Activated naive CD8-positive, alpha-beta T cell (primary cell): Measurements from ENCODE around the gene FAM219A.

Source experiments
- H3K27ac Mint-ChIP-seq: one replicate; pipeline ENCODE4 v1.8.0; 2021; ENCODE audit warnings: mixed read lengths
- H3K27me3 Mint-ChIP-seq: one replicate; pipeline ENCODE4 v1.8.0; 2021; ENCODE audit warnings: mixed read lengths
- H3K36me3 Mint-ChIP-seq: one replicate; pipeline ENCODE4 v1.8.0; 2021; ENCODE audit warnings: mixed read lengths
- H3K4me1 Mint-ChIP-seq: one replicate; pipeline ENCODE4 v1.8.0; 2021; ENCODE audit warnings: low read depth, mixed read lengths
- H3K4me3 Mint-ChIP-seq: one replicate; pipeline ENCODE4 v1.8.0; 2021; ENCODE audit warnings: mild to moderate bottlenecking, mixed read lengths
- H3K9me3 Mint-ChIP-seq: one replicate; pipeline ENCODE4 v1.8.0; 2021; ENCODE audit warnings: low read depth, mixed read lengths

Gene FAM219A

GRCh38 chr9:34384368-34385165, 73.8 kb downstream of the FAM219A start:
- H3K27ac Mint-ChIP-seq: no peak overlapping the region
- H3K4me1 Mint-ChIP-seq: peaks cover 14% of the 10 kb centered on the region
- no peaks in the 10 kb centered on the region for H3K9me3 Mint-ChIP-seq
- peaks cover 2% of the 10 kb centered on the region for H3K36me3 Mint-ChIP-seq
- H3K27me3 Mint-ChIP-seq: no peaks in the 10 kb centered on the region
- no peak overlapping the region for H3K4me3 Mint-ChIP-seq

GRCh38 chr9:34383904-34384303, 74.5 kb downstream of the FAM219A start:
- Mint-ChIP-seq H3K9me3 (no peaks in the 10 kb centered on the region), H3K4me1 (peaks cover 19% of the 10 kb centered on the region), H3K27me3 (no peaks in the 10 kb centered on the region), H3K27ac (no peak overlapping the region), H3K36me3 (peaks cover 2% of the 10 kb centered on the region), H3K4me3 (no peak overlapping the region)

- Mint-ChIP-seq H3K27me3 (no peaks in the 10 kb centered on the region), H3K9me3 (no peaks in the 10 kb centered on the region), H3K4me3 (no peak overlapping the region), H3K27ac (no peak overlapping the region), H3K36me3 (no peaks in the 10 kb centered on the region), H3K4me1 (peaks cover 26% of the 10 kb centered on the region)
These were observed 75.5 kb downstream of the FAM219A start for GRCh38 chr9:34382879-34383278.

- Mint-ChIP-seq H3K9me3 (no peaks in the 10 kb centered on the region), H3K27ac (no peak overlapping the region), H3K4me1 (peaks cover 28% of the 10 kb centered on the region), H3K4me3 (peak overlapping the region; percentile 87), H3K27me3 (no peaks in the 10 kb centered on the region), H3K36me3 (no peaks in the 10 kb centered on the region)
These were observed 76.3 kb downstream of the FAM219A start for GRCh38 chr9:34382054-34382453.

GRCh38 chr9:34381323-34381722, 77.0 kb downstream of the FAM219A start:
- Mint-ChIP-seq H3K36me3 (no peaks in the 10 kb centered on the region), H3K4me3 (peak overlapping the region; percentile 87), H3K9me3 (no peaks in the 10 kb centered on the region), H3K27ac (no peak overlapping the region), H3K27me3 (no peaks in the 10 kb centered on the region), H3K4me1 (peaks cover 31% of the 10 kb centered on the region)

GRCh38 chr9:34380511-34381315, 77.7 kb downstream of the FAM219A start:
- Mint-ChIP-seq H3K36me3 (no peaks in the 10 kb centered on the region), H3K9me3 (no peaks in the 10 kb centered on the region), H3K4me3 (peak overlapping the region; percentile 87), H3K27me3 (no peaks in the 10 kb centered on the region), H3K4me1 (peaks cover 37% of the 10 kb centered on the region), H3K27ac (peak overlapping the region; percentile 28)

GRCh38 chr9:34380034-34380510, 78.3 kb downstream of the FAM219A start:
- Mint-ChIP-seq H3K4me1 (peaks cover 41% of the 10 kb centered on the region), H3K36me3 (no peaks in the 10 kb centered on the region), H3K9me3 (no peaks in the 10 kb centered on the region), H3K27me3 (no peaks in the 10 kb centered on the region), H3K27ac (peak overlapping the region; percentile 28), H3K4me3 (peak overlapping the region; percentile 87)

- H3K27ac Mint-ChIP-seq: peak overlapping the region; percentile 0
- H3K4me1 Mint-ChIP-seq: peaks cover 41% of the 10 kb centered on the region
- H3K9me3 Mint-ChIP-seq: no peaks in the 10 kb centered on the region
- H3K27me3 Mint-ChIP-seq: no peaks in the 10 kb centered on the region
- peak overlapping the region; percentile 87 for H3K4me3 Mint-ChIP-seq
- no peaks in the 10 kb centered on the region for H3K36me3 Mint-ChIP-seq
These were observed 78.9 kb downstream of the FAM219A start for GRCh38 chr9:34379334-34380033.

GRCh38 chr9:34378376-34379060, 79.9 kb downstream of the FAM219A start:
- Mint-ChIP-seq H3K27me3 (no peaks in the 10 kb centered on the region), H3K4me3 (peak overlapping the region; percentile 60), H3K27ac (no peak overlapping the region), H3K9me3 (no peaks in the 10 kb centered on the region), H3K4me1 (peaks cover 41% of the 10 kb centered on the region), H3K36me3 (no peaks in the 10 kb centered on the region)

- Mint-ChIP-seq H3K36me3 (no peaks in the 10 kb centered on the region), H3K27me3 (no peaks in the 10 kb centered on the region), H3K4me1 (peaks cover 41% of the 10 kb centered on the region), H3K27ac (no peak overlapping the region), H3K9me3 (no peaks in the 10 kb centered on the region), H3K4me3 (peak overlapping the region; percentile 92)
These were observed 81.0 kb downstream of the FAM219A start for GRCh38 chr9:34377404-34377746.

GRCh38 chr9:34376596-34377403, 81.6 kb downstream of the FAM219A start, which contains the start of gene MYORG:
TSS of gene MYORG (minus strand) at chr9:34376898. CDS start at chr9:34372943, 3,955 bp downstream.
- H3K27me3 Mint-ChIP-seq: no peaks in the 10 kb centered on the region
- H3K4me3 Mint-ChIP-seq: peak within 1 kb of the TSS; percentile 92
- H3K4me1 Mint-ChIP-seq: peaks cover 41% of the 10 kb centered on the region
- H3K9me3 Mint-ChIP-seq: no peaks in the 10 kb centered on the region
- no peaks in the 10 kb centered on the region for H3K36me3 Mint-ChIP-seq
- H3K27ac Mint-ChIP-seq: peak within 1 kb of the TSS; percentile 58

GRCh38 chr9:34375901-34376595, 82.3 kb downstream of the FAM219A start:
- Mint-ChIP-seq H3K4me3 (peak overlapping the region; percentile 92), H3K4me1 (peaks cover 36% of the 10 kb centered on the region), H3K27me3 (no peaks in the 10 kb centered on the region), H3K9me3 (no peaks in the 10 kb centered on the region), H3K36me3 (no peaks in the 10 kb centered on the region), H3K27ac (peak overlapping the region; percentile 58)

- Mint-ChIP-seq H3K36me3 (no peaks in the 10 kb centered on the region), H3K4me1 (peaks cover 31% of the 10 kb centered on the region), H3K9me3 (no peaks in the 10 kb centered on the region), H3K4me3 (peak overlapping the region; percentile 92), H3K27me3 (no peaks in the 10 kb centered on the region), H3K27ac (no peak overlapping the region)
These were observed 83.3 kb downstream of the FAM219A start for GRCh38 chr9:34374905-34375552.
